ENCODE data around the gene GABRG3. TPM values are rescaled to one million over a fixed set of nuclear protein-coding genes. Genes with fewer than 3 reads are reported as not detected.

GABRG3 gene
- total RNA-seq, 1 experiment from 2014 or later: not detected

- no peak overlapping the region for H3K4me3 Mint-ChIP-seq (ENCODE audit: low read depth, unreplicated experiment)
- TF ChIP-seq CTCF (IDR thresholded peaks at IDR 0.05; ENCODE audit: unreplicated experiment): no peak
- no TSS peak for BruUV-seq (replicated peaks)
- peaks cover 6% of the 10 kb centered on the region for H3K9me3 Mint-ChIP-seq (ENCODE audit: low read depth, unreplicated experiment)
- H3K27ac Mint-ChIP-seq (ENCODE audit: unreplicated experiment): no peak overlapping the region
- DNase-seq: no peak
- no peaks in the 10 kb centered on the region for H3K27me3 Mint-ChIP-seq (ENCODE audit: unreplicated experiment)
- H3K4me1 Mint-ChIP-seq (ENCODE audit: low read depth, unreplicated experiment): no peaks in the 10 kb centered on the region
- intact Hi-C loops (cut with micrococcal nuclease; ENCODE audit: unreplicated experiment): no loop called here
- CTCF ChIA-PET: no interaction called here
- H3K36me3 Mint-ChIP-seq (ENCODE audit: insufficient read depth, unreplicated experiment): no peaks in the 10 kb centered on the region
These were observed 560.0 kb downstream of the GABRG3 start for GRCh38 chr15:27530994-27531393.

- CTCF ChIA-PET: no interaction called here
- H3K4me3 Mint-ChIP-seq (ENCODE audit: low read depth, unreplicated experiment): no peak overlapping the region
These were observed 561.4 kb downstream of the GABRG3 start for GRCh38 chr15:27532358-27532757.

GRCh38 chr15:27535445-27536129 is 564.6 kb downstream of the GABRG3 start:
- no peaks in the 10 kb centered on the region for H3K4me1 Mint-ChIP-seq (ENCODE audit: low read depth, unreplicated experiment)
- no TSS peak for BruUV-seq (replicated peaks)
- no peak for TF ChIP-seq CTCF (IDR thresholded peaks at IDR 0.05; ENCODE audit: unreplicated experiment)
- no peak overlapping the region for H3K4me3 Mint-ChIP-seq (ENCODE audit: low read depth, unreplicated experiment)
- no peaks in the 10 kb centered on the region for H3K27me3 Mint-ChIP-seq (ENCODE audit: unreplicated experiment)
- no peaks in the 10 kb centered on the region for H3K36me3 Mint-ChIP-seq (ENCODE audit: insufficient read depth, unreplicated experiment)
- H3K27ac Mint-ChIP-seq (ENCODE audit: unreplicated experiment): no peak overlapping the region
- no peaks in the 10 kb centered on the region for H3K9me3 Mint-ChIP-seq (ENCODE audit: low read depth, unreplicated experiment)
- CTCF ChIA-PET: no interaction called here
- intact Hi-C loops (cut with micrococcal nuclease; ENCODE audit: unreplicated experiment): no loop called here
- DNase-seq: no peak

More at GRCh38 chr15:27532358-27532757, 561.4 kb downstream of the GABRG3 start:
- intact Hi-C loops (cut with micrococcal nuclease; ENCODE audit: unreplicated experiment): no loop called here
- Mint-ChIP-seq H3K27me3 (ENCODE audit: unreplicated experiment) (no peaks in the 10 kb centered on the region), H3K36me3 (ENCODE audit: insufficient read depth, unreplicated experiment) (no peaks in the 10 kb centered on the region), H3K4me1 (ENCODE audit: low read depth, unreplicated experiment) (no peaks in the 10 kb centered on the region), H3K27ac (ENCODE audit: unreplicated experiment) (no peak overlapping the region), H3K9me3 (ENCODE audit: low read depth, unreplicated experiment) (no peaks in the 10 kb centered on the region)
- no peak for DNase-seq
- TF ChIP-seq CTCF (IDR thresholded peaks at IDR 0.05; ENCODE audit: unreplicated experiment): no peak
- no TSS peak for BruUV-seq (replicated peaks)

GRCh38 chr15:27538325-27538724 is 567.3 kb downstream of the GABRG3 start:
- Mint-ChIP-seq H3K9me3 (ENCODE audit: low read depth, unreplicated experiment) (no peaks in the 10 kb centered on the region), H3K27me3 (ENCODE audit: unreplicated experiment) (no peaks in the 10 kb centered on the region), H3K4me1 (ENCODE audit: low read depth, unreplicated experiment) (no peaks in the 10 kb centered on the region), H3K4me3 (ENCODE audit: low read depth, unreplicated experiment) (no peak overlapping the region), H3K36me3 (ENCODE audit: insufficient read depth, unreplicated experiment) (no peaks in the 10 kb centered on the region), H3K27ac (ENCODE audit: unreplicated experiment) (no peak overlapping the region)
- intact Hi-C loops (cut with micrococcal nuclease; ENCODE audit: unreplicated experiment): no loop called here
- no peak for TF ChIP-seq CTCF (IDR thresholded peaks at IDR 0.05; ENCODE audit: unreplicated experiment)
- BruUV-seq (replicated peaks): no TSS peak
- no peak for DNase-seq
- CTCF ChIA-PET: no interaction called here

Data from Calu3 (cell line).